NCI-H1048 (cell line): ENCODE data around the gene GLI3.

ENCODE experiments used
- DNase-seq: peaks from one replicate; lab custom pipeline; 2025; lab: John Stamatoyannopoulos, UW

Gene GLI3

DNA sequence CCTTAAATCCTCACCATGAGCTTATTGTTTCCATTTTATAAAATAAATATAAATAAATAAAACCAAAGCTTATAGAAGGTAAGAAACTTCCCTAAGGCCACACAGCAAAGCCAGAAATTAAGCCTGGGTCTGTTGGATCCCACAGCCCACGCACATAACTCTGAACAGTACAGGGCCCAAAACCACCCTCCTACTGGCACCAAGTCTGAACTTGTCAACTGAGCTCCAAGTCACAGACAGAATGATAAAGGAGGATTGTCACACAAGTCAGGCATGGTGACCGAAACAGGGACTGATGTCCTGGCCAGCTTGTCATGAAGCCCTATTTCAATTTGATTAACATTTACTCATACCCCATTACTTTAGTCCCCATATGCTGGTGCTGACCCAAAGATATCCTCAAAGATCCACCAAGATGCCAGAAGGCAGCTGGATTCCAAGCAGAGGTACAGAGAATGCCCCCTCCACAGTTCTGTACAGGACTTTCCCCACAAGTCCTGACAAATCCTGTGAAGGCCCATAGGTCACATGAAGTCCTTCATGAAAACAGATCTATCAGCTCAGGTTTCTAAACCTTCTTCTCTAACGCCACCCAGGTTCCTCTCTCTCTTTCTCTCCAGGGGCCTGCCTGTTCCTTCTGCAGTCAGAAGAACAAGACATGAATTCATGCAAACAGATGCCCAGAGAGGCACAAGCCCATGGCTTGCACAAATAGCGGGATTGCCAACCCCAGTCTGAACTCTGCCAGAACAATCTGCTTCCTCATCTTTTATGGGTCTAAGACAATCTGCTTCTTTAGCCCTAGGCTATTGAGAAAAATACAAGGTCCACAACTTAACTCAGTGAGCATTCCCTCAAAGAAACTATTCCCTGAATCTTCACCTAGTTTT lies 60.9 kb downstream of the GLI3 start:
- no peak for DNase-seq

DNA sequence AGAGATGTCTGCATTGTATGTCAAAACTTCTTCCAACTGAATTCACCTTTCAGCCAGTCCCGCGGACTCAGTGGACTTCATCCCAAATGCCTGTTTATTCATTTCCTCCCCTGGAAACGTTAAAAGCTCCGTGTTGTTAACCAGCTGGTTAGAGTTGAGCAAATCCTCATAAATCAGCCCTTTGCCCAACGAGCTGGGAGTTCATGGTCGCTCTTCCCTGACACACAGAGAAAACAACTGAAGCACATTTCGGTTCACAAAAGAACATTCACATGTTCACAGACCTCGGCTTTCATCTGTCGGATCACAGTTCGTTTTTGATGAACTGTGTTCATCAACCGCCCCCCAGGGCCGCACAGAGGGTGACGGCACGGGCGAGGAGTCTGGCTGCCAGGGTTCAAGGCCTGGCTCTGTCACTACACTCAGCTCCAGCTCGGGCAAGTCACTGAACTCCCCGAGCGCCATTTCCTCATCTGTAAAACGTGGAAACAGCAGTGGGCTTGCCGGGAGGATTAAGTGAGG lies 62.6 kb downstream of the GLI3 start:
- no peak for DNase-seq

DNA sequence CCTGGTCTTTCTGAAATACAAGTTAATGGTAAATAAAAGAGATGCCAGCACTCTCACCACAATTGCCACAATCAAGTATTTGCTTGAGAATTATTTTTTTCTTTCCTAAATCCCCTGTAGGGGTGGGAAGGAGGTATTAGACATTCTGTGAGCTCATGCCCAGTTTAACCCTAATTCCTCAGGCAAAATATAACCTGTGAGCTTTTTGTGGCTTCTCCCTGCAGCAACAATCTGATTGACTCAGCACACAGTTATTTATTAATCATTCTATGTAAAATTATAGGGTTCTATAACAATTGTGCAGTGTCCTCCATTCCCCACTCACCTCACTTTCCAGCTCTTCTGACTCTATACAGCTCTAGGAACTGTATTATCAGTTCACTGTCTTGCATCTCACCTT lies 66.3 kb downstream of the GLI3 start:
- DNase-seq = no peak

DNA sequence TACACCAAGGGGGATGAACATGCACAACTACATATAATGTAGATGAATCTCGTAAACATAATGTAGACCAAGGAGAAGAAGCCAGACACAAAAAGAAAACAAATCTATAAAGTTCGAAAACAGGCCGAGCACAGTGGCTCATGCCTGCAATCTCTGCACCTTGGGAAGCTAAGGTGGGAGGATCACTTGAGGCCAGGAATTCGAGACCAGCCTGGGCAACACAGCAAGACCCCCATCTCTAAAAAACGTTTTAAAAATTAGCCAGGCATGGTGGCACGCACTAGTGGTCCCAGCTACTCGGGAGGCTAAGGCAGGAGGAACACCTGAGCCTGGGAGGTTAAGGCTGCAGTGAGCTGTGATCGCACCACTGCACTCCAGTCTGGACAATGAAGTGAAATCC lies 68.5 kb downstream of the GLI3 start:
- no peak for DNase-seq

DNA sequence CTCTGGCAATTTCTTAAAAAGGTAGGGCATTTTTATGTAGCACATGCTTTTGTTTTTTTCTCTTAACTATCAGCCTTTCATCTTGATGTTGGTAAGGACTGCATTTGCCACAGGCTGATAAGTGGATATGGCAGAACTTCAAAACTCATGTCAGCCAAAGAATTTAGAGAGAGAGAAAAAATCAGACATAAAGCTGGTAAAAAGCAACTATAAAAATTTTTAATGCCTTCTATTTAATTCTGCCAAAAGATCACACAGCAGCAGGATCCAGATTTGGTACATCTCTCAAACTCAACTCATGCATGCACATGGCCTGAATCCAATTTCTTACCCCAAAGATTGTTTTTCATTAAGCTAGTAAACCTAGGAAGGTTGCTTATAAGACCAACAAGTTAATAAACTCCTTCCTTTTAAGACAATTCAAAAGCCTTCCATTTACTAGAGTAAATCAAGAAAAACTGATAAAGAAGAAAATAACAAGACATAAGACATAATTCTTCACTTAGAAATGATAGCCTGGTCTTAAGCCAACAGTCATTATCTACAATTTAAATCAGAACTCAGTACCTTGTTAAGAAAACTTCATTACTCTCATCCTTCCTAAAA lies 69.3 kb downstream of the GLI3 start:
- DNase-seq = no peak

DNA sequence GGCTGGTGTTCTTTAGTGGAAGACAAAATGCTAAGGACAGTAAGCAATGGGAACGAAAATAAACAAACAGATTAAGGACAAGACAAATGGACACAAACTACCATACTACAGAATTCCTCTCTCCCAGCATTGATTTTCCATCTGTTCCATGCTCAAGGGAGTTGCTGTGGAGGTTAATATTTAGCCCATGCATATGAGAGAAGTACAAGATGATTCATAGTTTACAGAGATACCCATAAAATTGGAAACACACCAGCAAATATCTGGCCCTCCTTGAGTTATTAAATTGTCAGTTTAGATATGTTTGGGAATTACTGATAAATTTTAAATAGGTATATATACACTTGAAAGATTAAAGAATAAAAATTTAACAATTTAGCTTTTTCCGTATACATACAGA lies 69.8 kb downstream of the GLI3 start:
- DNase-seq = no peak

DNA sequence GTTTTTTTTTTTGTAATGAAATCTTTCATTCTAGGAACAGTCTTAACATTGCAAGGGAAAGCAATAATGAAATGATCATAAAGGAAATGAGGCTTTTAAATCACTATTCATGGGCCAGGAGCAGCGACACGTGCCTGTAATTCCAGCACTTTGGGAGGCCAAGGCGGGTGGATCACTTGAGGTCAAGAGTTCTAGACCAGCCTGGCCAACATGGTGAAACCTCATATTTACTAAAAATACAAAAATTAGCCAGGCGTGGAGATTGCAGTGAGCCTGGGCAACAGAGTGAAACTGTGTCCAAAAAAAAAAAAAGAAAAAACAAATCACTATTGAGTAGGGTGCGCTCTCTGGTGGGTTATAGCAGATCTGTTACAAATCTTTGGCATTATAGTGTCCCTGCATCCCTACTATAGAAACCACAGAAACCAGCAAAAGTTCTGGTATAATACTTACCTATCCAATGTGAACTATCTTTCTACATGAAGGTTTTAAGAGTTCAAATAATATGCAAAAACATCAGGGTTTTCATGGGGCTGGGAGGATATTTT lies 72.1 kb downstream of the GLI3 start:
- no peak for DNase-seq

DNA sequence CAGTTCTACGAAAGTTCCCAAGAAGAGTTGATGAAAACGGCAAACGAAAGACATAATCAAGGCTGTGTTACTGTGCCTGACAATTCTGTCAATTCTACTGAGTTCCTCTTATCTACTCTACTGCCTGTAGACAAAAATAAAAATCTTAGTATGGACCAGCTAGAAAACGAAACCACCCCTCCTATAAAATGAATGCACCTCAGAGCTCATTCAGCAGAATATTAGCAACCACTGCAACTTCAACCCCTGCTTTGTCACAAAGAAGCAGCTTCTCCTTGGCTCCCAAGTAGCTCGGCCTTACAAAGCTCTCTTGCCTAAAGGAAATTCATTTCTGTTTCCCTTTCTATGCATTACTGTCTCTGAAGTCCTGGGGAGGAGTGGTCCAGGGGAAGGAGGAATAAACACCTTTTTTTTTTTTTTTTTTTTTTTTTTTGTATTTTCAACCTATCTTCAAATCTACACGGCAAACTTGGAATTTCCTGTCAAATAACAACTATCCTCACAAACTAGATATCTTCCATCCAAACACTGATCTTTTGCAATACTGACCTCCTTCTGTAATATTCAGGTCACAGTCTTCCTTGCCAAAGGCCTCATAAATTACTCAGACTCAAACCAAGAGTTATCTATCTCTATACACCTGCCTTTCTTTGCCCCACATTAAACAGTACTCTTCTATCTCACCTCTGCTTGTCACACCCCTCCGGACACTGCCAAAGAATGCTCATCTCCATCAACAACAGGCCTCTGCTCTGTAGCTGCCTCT lies 74.3 kb downstream of the GLI3 start:
- no peak for DNase-seq

DNA sequence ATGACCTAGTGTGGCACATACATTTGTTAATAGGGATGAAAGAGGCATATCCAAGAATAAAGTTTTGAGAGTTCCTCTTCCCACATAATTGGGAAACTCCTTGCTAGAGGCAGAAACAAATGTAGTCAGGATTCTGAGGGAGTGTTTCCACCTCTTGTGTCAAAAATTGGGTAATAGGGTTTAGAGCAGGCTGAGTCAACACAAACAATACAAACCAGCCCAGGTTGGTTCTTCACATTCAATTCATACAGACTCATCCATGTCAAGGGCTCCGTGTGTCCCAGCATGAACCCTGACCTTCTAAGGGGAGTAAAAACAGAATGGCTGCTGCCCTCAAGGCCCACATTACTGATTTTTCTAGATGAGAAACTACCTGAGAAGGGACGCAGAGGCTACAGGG lies 75.3 kb downstream of the GLI3 start:
- no peak for DNase-seq

DNA sequence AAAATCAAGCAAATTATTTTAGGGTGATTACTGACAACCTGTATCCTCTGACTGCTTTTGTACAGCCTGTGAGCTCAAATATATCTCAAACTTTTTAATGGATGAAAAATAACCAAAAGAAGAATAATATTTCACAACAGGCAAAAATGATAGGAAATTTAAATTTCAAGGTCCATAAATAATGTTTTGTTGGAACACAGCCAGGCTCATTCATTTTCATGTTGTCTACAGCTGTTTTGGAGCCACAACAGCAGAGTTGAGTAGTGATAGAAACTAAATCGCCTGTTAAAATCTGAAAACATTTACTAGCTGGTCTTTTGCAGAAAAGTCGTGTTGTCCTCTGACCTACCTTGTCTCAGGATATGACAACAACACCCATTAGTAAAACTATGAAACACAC lies 75.9 kb downstream of the GLI3 start:
- DNase-seq = no peak

DNA sequence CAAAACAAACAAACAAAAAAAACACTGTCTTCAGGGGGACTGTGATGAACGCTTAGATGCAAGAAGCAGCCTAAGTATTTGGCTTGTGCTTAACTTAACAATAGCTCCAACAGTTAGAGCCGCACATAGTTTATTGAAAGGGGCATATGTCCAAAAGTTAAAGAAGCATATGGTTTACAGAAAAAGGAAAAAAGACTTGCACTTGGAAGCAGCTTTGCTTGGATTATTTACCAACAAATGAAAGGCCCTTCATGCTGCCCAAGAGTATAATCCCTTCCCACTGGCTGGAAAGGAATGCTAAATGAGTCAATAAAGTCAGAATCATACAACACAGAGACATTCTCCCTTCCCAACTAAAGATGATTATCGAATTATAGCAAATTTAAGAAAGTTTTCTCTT lies 77.9 kb downstream of the GLI3 start:
- no peak for DNase-seq

DNA sequence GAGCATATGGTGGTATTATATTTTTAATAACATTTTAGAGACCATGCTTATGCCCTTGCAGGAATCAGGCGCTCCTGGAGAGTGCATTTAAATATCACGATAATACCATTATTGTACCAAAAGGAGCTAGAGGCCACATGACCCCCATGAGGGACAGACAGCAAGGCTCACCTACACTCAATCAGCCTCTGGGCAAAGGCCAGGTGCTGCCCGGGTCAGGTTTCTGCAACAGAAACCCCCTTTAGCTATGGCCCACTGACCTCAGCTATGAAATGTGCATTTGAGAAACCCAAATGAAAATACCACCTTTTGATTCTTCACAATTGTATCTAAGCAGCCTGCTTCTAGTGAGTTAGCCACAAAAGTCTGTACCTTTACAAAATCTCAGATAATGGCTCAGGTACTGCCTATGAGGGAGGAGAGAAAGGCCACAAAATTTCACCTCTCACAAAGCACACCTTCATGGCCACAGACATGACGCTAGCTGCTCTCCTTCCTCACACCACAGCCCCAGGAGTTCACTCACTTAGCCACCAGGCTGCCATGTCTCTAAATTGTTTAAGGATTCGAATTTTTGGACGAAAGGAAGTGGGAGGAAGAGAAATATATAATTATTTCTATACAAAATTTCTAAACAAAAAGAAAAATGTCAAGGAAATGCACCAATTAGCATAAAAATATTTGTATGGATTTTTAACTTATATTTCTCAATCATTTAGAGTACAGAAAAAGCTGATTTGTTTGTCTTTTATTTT lies 79.9 kb downstream of the GLI3 start:
- no peak for DNase-seq

DNA sequence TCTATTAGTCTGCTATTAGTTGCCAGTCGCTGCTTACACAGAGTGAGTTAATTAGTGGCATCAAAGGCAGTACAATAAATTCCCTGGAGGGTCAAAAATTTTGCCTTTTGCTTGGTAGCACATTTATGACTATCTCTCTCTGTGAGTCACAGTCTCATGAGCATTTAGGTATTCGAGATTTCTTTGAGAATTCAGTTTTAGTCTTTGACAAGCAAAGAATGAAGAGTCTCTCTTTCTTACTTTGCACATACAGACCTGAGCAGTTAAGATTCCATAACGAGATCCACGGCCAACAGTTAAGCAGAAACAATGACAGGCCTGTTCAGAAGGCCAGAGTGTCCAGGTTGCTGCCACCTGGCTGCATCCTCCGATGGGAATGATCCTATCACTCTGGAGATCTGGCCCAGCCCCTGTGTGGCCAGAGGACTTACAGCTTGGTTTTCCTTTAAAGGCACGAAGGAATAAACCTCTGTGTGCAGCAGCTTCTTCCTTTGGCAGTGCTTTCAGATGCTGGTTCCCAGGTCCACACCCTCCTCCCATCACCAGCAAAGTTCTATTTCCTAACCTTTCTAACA lies 80.6 kb downstream of the GLI3 start:
- DNase-seq = no peak

DNA sequence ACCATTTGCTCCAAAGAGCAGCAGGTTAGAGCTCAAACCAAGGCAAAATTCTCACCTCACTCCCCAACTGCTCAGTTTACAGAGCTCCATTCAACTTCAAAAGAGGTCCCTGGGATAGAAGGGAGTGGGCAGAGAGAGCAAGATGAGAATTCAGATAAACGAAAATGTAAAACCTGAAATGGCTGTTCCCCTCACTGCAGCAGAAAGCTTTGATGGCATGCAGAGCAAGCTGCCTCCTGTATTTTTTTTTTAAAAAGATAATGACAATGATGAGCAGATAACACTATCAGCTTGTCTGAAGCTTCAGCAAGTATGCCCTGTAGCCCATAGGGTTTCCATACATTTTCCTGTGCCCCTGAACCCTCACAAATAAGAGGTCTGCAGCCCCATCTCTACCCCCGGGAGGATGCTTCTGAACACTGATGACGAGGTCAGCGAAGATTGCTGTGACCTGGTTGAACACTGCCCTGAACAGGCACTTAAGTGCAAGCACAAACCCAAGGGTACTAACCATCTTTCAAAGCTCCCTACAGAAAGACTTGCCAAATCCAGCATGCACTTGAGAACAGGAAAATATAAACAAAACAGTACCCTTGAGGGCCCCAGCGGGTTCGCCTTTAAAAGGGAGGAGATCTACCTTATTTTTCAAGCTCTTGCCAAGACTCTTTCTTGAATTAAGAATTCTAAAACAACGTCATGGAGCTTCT lies 81.3 kb downstream of the GLI3 start:
- DNase-seq = no peak

DNA sequence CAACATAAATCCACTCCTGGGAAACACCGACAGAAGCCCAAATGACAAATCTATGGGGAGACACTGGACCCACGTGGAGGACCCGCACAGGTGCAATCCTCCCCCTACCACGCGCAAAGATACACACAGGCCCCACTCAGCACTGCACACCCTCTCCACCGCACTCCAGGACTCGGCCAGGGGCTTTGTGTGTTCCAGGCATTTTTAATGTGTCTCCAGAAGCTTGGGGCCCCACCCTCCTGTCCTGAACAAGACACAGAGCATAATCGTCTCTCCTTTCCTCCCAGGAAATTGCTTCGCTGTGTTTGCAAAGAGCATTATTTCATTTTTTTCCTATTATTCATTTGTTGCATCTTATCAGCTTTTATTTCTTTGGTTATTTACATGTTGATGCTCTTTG lies 82.8 kb downstream of the GLI3 start:
- no peak for DNase-seq

DNA sequence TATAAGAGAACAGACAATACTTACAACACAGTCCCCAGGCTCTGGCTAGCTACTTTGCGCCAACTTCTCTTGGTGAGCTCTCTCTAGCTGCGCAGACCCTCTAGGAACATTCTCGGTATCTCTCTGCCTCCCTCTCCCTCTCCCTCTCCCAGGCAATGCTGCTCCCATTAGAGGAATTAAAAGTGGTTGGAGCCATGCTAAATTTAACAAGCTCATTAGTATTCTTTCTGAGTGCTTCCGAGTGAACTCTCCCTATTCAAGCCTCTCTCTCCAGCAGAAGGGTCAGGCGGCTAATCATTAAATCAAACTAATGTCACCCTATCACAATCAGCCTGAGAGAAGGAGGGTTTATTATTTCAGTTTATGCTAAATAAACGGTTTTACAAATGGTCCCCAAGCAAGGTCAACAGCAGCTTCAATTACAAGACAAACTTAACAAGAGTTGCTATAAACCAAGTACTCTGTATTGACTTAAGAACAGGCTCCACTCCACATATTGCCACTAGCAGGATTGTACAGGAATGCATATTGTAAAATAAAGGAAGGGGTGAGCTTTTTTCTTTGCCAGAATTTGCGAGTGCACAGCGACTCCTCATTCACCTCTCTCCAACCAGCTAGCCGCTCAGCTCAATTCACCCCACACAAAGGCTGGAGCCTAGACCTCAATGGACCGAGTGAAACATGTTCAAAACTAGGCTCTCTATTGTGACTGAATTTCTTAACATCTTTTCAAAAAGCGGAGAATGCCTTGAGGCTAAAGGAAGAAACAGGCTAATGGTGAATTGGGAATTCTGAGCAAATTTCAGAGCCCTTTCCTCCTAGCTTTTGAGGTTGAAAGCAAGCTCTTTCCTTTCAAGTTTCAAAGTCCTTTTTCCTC lies 84.4 kb downstream of the GLI3 start:
- DNase-seq = no peak

DNA sequence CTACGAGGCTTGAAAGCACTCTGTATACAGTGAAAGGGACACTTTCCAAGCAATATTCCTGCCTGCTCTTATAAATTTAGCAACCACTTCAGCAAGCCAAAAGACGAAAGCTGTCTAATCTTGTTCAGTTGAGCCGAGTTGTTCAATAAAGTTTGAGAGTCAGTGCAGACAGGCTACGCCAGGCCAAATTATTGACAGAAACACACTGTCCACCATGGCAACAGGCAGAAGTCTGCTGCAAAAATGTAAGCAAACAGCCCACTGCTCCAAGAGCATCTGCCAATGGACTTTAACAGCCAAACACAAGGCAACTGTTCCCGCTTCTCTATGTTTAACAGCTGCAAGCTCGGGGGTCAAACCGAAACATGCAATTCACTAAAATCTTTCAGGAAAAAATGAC lies 85.7 kb downstream of the GLI3 start:
- no peak for DNase-seq

DNA sequence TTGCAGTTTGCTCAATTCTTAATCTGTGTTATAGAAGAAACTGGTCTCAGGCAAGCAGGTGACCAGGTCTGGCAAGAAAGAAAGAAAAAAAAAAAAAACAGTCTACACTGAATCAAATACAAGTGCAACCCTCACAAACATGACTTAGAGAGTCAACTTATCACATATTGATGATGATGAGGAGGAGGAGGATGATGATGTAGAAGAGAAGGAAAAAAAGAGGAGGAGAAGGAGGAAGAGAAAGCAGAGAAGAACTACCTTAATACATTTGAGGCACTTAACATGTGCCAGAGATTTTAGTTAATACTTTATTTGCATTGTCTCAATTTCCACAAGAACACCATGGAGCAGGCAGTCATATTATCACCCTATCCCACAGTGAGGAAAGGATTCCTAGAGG lies 91.5 kb downstream of the GLI3 start:
- no peak for DNase-seq

DNA sequence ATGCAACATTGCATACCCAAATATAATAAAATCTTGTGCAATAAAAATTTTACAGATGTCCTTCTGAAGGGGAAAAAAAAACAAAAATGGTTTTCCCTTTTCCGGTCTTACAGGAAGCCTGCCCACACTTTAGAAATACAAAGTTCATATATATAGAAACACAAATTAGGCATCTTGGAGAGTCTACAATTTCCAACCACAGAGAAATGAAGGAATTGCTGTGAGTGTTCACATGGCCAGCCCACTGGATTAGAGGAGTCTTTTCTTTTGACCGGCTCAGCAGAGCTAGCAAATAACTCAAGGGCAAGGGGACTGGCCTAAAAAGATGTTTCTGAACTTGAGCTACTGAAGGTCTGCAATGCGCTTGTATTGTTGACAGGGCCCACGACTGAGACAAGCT lies 92.4 kb downstream of the GLI3 start:
- no peak for DNase-seq
